Stimulated activated CD8-positive, alpha-beta memory T cell treated with anti-CD3 and anti-CD28 coated beads, Interleukin-4, amount 100 ng/mL, for 48 hours (primary cell): ENCODE measurements around the gene TAS2R41.

Source experiments
- DNase-seq: peaks from one replicate; pipeline ENCODE4 v3.0.0-alpha.2; 2020

Gene TAS2R41, protein sequence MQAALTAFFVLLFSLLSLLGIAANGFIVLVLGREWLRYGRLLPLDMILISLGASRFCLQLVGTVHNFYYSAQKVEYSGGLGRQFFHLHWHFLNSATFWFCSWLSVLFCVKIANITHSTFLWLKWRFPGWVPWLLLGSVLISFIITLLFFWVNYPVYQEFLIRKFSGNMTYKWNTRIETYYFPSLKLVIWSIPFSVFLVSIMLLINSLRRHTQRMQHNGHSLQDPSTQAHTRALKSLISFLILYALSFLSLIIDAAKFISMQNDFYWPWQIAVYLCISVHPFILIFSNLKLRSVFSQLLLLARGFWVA

DNA sequence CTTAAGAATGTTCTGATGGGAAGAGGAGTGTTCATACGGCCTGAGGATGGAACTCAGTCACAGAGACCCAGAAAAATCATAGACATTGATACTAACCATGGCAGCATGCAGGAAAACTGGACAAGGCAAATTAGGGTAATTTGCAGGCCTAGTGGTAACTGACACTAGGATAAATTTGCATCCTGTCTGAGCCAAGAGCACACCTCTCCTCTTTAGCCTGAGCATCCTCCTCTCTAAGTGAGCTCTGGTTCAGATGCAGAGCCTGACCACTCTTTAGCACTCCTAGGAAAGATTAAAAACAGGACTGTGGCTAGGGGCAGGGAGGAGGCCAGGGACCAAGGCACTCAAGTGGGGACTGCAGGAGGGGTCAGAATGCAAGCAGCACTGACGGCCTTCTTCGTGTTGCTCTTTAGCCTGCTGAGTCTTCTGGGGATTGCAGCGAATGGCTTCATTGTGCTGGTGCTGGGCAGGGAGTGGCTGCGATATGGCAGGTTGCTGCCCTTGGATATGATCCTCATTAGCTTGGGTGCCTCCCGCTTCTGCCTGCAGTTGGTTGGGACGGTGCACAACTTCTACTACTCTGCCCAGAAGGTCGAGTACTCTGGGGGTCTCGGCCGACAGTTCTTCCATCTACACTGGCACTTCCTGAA lies at the start of gene TAS2R41:
TSS of gene TAS2R41 (plus strand) at position 373 of the 650 bp plus-strand sequence. CDS start at position 373, 0 bp downstream.
- no peak for DNase-seq

- DNase-seq: no peak
Observed at GRCh38 chr7:143429770-143430698, 47.6 kb upstream of the TAS2R41 start.

DNA sequence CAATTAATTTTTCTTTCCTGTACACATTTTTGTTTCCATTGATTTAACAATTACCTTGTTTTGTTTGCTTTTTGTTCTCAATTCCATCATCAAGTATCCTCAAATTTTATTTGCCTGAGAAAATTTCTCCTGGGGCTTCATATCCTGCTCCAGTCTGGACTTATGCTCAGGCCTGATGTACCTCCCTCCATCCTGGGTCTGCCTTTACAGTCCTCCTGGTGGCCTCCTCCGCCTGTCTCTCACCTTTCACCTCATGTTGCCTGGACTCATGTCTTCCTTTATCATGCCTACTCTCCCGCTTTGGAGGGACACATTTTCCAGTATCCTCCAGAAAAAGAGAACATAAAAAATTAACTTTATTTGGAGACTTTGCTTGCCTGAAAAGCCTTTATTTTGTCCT lies 46.6 kb upstream of the TAS2R41 start:
- no peak for DNase-seq

GRCh38 chr7:143433759-143434158 lies 43.9 kb upstream of the TAS2R41 start:
- no peak for DNase-seq

DNA sequence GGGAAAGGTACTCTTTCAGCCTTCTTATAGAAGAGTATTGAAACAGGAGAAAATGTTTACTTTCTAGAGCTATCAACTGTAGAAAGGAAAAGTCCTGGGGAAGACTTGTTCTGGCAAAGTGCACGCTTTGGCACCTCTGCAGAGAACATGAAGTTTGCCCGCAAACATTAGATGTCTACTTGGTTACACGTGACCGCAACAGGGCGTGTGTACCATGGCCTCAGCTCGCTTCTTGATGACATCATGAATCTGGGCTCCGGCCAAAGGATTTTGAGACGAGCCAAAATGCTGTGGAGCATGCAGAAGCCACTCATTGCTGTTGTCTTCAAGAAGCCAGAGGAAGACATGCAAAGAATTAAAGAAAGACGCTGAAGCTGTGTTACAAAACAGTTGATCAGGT lies 43.0 kb upstream of the TAS2R41 start:
- no peak for DNase-seq

DNA sequence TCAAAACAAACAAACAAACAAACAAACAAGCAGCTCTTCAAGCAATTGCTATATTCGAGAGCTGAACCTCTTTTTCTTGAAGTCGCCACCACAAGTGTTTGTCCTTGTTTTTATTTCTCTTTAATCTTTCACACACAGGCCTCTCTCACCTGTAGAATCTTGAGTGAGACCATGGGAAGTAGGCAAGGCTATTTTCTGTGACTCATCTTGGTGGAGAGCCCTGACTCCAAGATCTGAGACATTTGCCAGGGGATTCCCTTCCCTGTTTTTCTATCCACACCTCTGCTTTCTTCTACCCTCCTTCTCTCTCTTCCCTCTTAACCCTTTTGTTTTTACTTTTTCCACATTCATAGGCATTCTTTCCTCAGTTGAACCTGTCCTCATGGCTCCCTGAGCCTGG lies 42.4 kb upstream of the TAS2R41 start:
- DNase-seq: no peak

DNA sequence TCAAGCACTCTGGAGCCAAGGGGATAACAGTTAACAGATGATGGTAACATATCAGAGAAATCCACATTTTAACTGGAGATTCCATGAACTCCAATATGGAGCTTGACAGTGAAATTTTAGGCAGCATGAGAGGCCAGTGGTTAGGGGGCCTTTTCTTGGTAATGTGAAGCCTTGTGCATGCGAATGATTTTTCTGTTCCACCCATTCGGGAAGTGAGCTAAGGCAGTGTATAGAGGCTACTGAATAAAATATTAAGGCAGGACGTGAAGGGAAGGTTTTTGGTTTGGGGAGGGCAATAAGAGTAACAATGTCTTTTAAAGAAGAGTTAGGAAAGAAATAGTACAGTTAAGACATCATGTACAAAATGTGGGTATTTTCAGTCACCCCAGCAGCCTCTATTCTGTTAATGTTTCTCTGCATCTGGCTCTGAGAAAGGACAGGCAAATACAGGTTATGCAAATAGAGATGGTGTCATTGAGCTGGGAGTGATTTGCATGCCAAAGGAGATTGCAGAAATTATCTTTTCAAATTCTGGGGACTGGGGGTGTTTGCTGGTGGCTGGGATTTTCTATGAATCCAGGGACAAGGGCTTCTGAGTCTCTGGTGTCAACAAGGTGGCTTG lies 41.2 kb upstream of the TAS2R41 start:
- DNase-seq: no peak

- no peak for DNase-seq
Observed at GRCh38 chr7:143437578-143437977, 40.1 kb upstream of the TAS2R41 start.

- no peak for DNase-seq
Observed at GRCh38 chr7:143439866-143440265, 37.8 kb upstream of the TAS2R41 start.

GRCh38 chr7:143443153-143443552 lies 34.5 kb upstream of the TAS2R41 start, which contains the start of gene TAS2R60:
Gene TAS2R60 (plus strand): TSS chr7:143443453. CDS start chr7:143443453, 0 bp downstream.
- DNase-seq: no peak

DNA sequence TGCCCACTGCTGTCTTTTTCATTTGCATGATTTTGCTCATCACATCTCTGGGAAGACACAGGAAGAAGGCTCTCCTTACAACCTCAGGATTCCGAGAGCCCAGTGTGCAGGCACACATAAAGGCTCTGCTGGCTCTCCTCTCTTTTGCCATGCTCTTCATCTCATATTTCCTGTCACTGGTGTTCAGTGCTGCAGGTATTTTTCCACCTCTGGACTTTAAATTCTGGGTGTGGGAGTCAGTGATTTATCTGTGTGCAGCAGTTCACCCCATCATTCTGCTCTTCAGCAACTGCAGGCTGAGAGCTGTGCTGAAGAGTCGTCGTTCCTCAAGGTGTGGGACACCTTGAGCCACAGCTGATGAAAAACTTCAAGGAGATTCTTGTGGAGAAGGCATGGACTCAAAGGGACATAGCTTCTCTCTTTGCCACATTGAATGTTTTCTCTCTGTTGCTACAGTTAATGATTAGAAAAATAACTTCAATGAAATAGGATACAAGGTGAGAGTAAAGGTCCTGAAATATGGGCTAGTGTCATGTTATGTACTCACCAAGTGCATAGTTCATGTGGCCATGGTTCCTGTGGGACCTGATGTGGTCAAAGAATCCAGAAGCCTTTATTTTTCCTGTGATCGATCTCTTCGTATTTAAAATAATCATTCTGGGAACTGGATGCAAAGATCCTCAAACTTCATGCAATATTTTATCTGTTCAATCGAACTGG lies 33.5 kb upstream of the TAS2R41 start:
- no peak for DNase-seq

DNA sequence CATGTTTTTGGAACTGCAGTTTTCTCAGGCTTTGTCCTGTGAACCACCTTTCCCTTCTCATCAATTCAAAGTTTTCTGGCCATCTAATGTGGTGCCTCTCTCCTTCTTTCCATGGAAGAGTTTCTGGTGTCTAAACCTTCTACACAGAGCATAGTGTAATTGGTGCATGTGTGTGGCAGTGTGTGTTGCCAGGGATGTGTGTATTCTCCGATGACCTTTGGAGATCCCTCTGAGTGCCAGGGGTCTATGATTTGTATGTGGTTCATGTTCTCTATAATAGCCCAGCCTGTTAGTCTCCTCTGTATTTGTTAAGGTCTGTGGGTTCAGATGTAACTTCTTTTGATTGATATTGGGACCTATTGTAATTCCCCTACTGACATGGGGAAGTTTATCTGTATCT lies 32.9 kb upstream of the TAS2R41 start:
- DNase-seq: no peak

DNA sequence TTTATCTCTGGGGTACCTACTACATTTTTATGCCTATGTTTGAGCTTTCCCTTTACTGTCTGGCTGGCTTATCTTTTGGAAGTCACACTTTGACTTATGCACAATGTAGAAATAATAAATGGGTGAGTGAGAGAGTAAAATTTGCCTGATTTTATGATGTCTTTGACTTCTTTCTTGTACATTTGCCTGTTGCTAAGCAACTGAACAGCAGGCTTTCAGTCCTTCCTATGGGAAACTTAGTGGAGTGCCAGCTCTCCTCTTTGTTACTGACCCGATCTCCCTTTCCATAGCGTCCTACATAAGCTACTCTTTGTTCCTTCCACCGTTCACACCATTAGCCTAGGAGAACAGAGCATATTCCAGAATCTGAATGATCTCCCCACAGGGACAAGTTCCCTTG lies 30.2 kb upstream of the TAS2R41 start:
- DNase-seq: no peak

- DNase-seq: no peak
Observed at GRCh38 chr7:143448429-143448828, 29.2 kb upstream of the TAS2R41 start.

DNA sequence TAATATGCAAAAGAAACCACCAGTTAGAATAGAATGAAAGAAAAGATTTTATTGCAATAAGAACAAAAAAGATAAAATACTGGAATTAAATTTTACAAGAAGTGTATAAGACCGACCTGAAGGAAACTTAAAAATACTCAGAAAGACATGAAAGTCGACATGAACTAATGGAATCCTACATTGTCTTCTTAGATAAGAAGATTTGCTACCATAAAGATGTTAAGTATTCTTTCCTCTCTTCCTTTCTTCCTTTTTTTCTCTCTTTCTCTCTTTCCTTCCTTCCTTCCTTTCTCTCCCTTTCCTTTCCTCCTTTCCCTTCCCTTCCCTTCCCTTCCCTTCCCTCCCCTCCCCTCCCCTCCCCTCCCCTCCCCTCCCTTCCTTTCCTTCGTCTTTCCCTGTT lies 27.9 kb upstream of the TAS2R41 start:
- no peak for DNase-seq

- no peak for DNase-seq
Observed at GRCh38 chr7:143451122-143451521, 26.6 kb upstream of the TAS2R41 start.

DNA sequence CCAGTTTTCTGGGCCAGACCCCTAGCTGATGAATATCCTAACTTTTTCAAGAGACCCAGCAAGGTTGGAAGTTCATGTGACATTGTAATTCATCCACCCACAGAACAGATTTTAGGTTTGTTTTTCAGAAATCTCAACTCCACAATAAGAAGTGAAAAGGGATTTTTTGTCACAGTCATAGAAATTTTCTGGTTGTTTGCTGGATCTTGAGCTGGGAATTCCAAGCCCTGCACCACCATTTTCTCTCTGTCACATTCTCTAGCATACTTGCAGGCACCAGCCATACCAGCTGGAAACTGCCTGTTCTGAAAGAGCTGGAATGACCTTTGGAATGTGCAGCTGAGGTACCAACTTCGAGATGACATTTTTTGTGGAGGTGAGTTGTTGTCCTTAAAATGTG lies 25.9 kb upstream of the TAS2R41 start:
- no peak for DNase-seq

DNA sequence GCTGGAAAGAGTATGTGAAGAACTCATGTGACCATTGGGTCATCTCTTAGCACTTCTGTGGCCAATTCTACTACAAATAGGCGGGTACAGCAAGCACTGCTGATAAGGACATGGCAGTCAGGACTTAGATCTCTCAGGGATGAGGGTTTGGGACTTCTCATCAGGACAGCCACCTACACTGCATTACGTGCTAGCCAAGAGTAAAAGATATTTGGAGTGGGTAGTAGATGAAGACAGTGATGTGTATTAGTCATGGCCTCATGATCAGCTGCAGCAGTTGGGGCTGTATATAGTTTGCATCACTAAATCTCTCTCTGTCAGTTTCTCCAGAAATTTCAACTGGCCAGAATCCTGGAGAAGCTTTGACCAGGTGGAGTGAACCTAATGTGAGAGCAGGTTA lies 25.2 kb upstream of the TAS2R41 start:
- DNase-seq: no peak

GRCh38 chr7:143454091-143454680 lies 23.5 kb upstream of the TAS2R41 start:
- DNase-seq: no peak

DNA sequence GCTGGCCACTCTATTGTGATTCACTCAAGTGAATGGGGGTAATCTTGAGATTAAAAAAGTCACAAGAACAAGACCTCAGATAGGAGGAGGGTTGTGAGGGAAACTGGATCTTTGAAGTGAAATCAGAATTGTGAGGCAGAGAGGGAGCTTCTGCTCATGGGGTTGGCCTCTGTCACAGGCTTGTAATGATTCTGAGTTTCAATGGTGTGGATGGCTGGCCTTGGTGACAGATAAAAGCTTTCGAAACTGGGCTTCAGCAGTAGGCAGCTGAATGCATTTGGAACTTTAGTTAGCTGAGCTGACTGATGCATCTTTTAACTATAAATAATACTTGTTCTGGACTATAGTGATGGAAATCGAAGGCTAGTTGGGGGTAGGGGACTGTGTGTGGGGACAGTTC lies 22.2 kb upstream of the TAS2R41 start:
- no peak for DNase-seq

- DNase-seq: no peak
Observed at GRCh38 chr7:143455942-143456341, 21.7 kb upstream of the TAS2R41 start.
